Keratinocyte (primary cell): ENCODE results near the gene TFDP1. TPM values are rescaled to one million over a fixed set of nuclear protein-coding genes. Genes with fewer than 3 reads are reported as not detected.
A peak's percentile ranks its signal among the peaks of the same experiment; 100 is the strongest.

Source experiments
- DNase-seq: peaks from one replicate; pipeline ENCODE4 v3.0.0-alpha.2; 2011; ENCODE audit warnings: low read depth, missing footprints, low spot score
- FAIRE-seq: peaks from 2 replicates; lab custom pipeline; 2011; peaks lifted over from hg19 to GRCh38; lab: Jason Lieb, UNC
- H2AFZ ChIP-seq: 2 replicates; pipeline ENCODE4 v1.6.0; 2012; ENCODE audit warnings: low read length, control low read depth, inconsistent platforms; ENCODE audit not compliant: control insufficient read depth
- H3K27ac ChIP-seq: 2 replicates; pipeline ENCODE4 v1.5.1; 2011; ENCODE audit warnings: low read length; ENCODE audit not compliant: control insufficient read depth, insufficient read depth
- H3K27me3 ChIP-seq: 3 replicates; pipeline ENCODE4 v1.6.0; 2011; ENCODE audit warnings: low read length; ENCODE audit not compliant: control insufficient read depth, insufficient read depth; ENCODE audit errors: extremely low read depth
- H3K36me3 ChIP-seq, 2 experiments: 2 replicates in 1 of 2; 3 replicates in 1 of 2; pipeline ENCODE4 v1.5.1; 2011; ENCODE audit warnings: low read length in 2 of 2, mild to moderate bottlenecking in 1 of 2; ENCODE audit not compliant: control insufficient read depth in 2 of 2, insufficient read depth in 2 of 2; ENCODE audit errors: extremely low read depth in 1 of 2
- H3K4me1 ChIP-seq: 3 replicates; pipeline ENCODE4 v1.5.1; 2011; ENCODE audit warnings: low read length; ENCODE audit not compliant: control insufficient read depth, insufficient read depth; ENCODE audit errors: extremely low read depth
- H3K4me2 ChIP-seq: 3 replicates; pipeline ENCODE4 v1.6.0; 2011; ENCODE audit warnings: low read depth, low read length; ENCODE audit not compliant: control insufficient read depth, insufficient read depth; ENCODE audit errors: extremely low read depth
- H3K4me3 ChIP-seq, 3 experiments: fragments of 200-600 bp in 1 of 3; sonication (generic) in 1 of 3; 2 replicates in 2 of 3; 3 replicates in 1 of 3; pipeline ENCODE4 v1.5.1; 2011 to 2016; ENCODE audit warnings: low read length in 3 of 3, mild to moderate bottlenecking in 3 of 3, control low read depth in 2 of 3, inconsistent platforms in 1 of 3, low read depth in 1 of 3, mixed read lengths in 1 of 3, mixed run types in 1 of 3, moderate library complexity in 1 of 3; ENCODE audit not compliant: control insufficient read depth in 2 of 3, insufficient read depth in 2 of 3; ENCODE audit errors: extremely low read depth in 1 of 3
- H3K79me2 ChIP-seq: 2 replicates; pipeline ENCODE4 v1.6.0; 2012; ENCODE audit warnings: low read length; ENCODE audit not compliant: control insufficient read depth, insufficient read depth
- H3K9ac ChIP-seq: 3 replicates; pipeline ENCODE4 v1.6.0; 2011; ENCODE audit warnings: low read length; ENCODE audit not compliant: control insufficient read depth, insufficient read depth; ENCODE audit errors: extremely low read depth
- H3K9me1 ChIP-seq: 3 replicates; pipeline ENCODE4 v1.6.0; 2011; ENCODE audit warnings: low read length; ENCODE audit not compliant: control insufficient read depth, insufficient read depth; ENCODE audit errors: extremely low read depth
- H3K9me3 ChIP-seq: 2 replicates; pipeline ENCODE4 v1.5.1; 2012; ENCODE audit warnings: low read depth, low read length; ENCODE audit not compliant: control insufficient read depth
- H4K20me1 ChIP-seq: 3 replicates; pipeline ENCODE4 v1.6.0; 2011; ENCODE audit warnings: low read length; ENCODE audit not compliant: control insufficient read depth, insufficient read depth; ENCODE audit errors: extremely low read depth
- EZH2 ChIP-seq: IDR thresholded peaks from one replicate; pipeline ENCODE4 v1.6.1; 2012; ENCODE audit warnings: inconsistent platforms, mild to moderate bottlenecking, low read length, moderate library complexity
- dilution Hi-C: fragments of 300-500 bp; cut with MboI; formaldehyde crosslinking; loops from one replicate; pipeline ENCODE4 v1.7.0; 2020; ENCODE audit warnings: low sequenced_read_pairs; ENCODE audit not compliant: extremely low pct_ligation_motif_present
- polyA plus RNA-seq, 5 experiments: library from polyadenylated mRNA; depleted of rRNA in 3 of 5; stranded (reverse) in 3 of 5; stranded (forward) in 1 of 5; unstranded in 1 of 5; fragments of >200 nt; gene quantifications; 1 replicate in 1 of 5; 2 replicates in 3 of 5; 3 replicates in 1 of 5; pipeline versions ENCODE4 v1.2.1 to v1.2.3, GENCODE V29; 2011 to 2012; ENCODE audit warnings: missing spikeins in 2 of 5, low read depth in 1 of 5, low replicate concordance in 1 of 5
- TF ChIP-seq, protein P1 (sequence below), 3 experiments: IDR thresholded peaks in 1 of 3; conservative IDR thresholded peaks in 1 of 3; optimal IDR thresholded peaks in 1 of 3; 2 replicates in 2 of 3; 3 replicates in 1 of 3; pipeline versions ENCODE3 to v1.5.1; 2011; ENCODE audit warnings: low read length in 3 of 3, mild to moderate bottlenecking in 3 of 3, moderate library complexity in 2 of 3, control low read depth in 1 of 3, inconsistent platforms in 1 of 3; ENCODE audit not compliant: insufficient read depth in 2 of 3; ENCODE audit errors: extremely low read depth in 1 of 3

The TFDP1 gene
- polyA plus RNA-seq, 1 donor (not counting 4 experiments of a cell fraction or from before 2014, with no cell fraction given), result 105 TPM

DNA sequence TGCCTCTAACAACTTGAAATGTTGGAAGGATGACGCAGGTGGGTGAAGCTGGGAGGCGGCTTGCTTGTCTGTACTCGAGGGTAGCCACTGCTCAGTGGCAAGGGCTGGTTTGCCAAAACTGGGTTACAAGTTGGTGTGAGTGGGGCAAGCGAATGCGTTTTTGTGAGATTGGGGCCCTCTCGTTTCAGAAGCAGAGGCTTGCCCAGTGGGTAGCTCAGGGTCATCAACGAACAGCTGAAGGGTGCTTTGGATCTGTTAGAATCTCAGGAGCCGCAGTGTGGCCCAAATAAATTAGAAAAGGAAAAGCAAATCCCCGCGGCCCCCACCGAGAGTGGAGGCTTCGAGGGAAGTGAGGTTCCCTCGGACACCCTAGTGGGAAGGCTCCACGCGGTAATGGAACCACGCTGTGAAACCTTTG is 66.2 kb downstream of the TFDP1 start:
- no peak overlapping the region for H3K4me3 ChIP-seq
- H3K27ac ChIP-seq, result no peak overlapping the region
- H3K9me3 ChIP-seq, result peaks cover 2% of the 10 kb centered on the region
- no peaks in the 10 kb centered on the region for H3K36me3 ChIP-seq
- H3K9ac ChIP-seq, result no peak overlapping the region
- H3K27me3 ChIP-seq, result peaks cover 5% of the 10 kb centered on the region
- no peaks in the 10 kb centered on the region for H3K79me2 ChIP-seq
- dilution Hi-C loops, result no loop called here
- no peaks in the 10 kb centered on the region for H4K20me1 ChIP-seq
- DNase-seq (no peak), FAIRE-seq (no peak)
- TF ChIP-seq EZH2, result no peak
- TF ChIP-seq, protein P1, sequence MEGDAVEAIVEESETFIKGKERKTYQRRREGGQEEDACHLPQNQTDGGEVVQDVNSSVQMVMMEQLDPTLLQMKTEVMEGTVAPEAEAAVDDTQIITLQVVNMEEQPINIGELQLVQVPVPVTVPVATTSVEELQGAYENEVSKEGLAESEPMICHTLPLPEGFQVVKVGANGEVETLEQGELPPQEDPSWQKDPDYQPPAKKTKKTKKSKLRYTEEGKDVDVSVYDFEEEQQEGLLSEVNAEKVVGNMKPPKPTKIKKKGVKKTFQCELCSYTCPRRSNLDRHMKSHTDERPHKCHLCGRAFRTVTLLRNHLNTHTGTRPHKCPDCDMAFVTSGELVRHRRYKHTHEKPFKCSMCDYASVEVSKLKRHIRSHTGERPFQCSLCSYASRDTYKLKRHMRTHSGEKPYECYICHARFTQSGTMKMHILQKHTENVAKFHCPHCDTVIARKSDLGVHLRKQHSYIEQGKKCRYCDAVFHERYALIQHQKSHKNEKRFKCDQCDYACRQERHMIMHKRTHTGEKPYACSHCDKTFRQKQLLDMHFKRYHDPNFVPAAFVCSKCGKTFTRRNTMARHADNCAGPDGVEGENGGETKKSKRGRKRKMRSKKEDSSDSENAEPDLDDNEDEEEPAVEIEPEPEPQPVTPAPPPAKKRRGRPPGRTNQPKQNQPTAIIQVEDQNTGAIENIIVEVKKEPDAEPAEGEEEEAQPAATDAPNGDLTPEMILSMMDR (optimal IDR thresholded peaks at IDR 0.05 in 1 of 3, IDR thresholded peaks at IDR 0.05 in 1 of 3, conservative IDR thresholded peaks at IDR 0.05 in 1 of 3; ENCODE audit: extremely low read depth in 1 of 3, insufficient read depth in 2 of 3, low read length in 3 of 3), result no peak
- peak overlapping the region; percentile 59 for H3K4me2 ChIP-seq
- H2AFZ ChIP-seq, result no peak overlapping the region
- peaks cover 2% of the 10 kb centered on the region for H3K4me1 ChIP-seq
- no peaks in the 10 kb centered on the region for H3K9me1 ChIP-seq

DNA sequence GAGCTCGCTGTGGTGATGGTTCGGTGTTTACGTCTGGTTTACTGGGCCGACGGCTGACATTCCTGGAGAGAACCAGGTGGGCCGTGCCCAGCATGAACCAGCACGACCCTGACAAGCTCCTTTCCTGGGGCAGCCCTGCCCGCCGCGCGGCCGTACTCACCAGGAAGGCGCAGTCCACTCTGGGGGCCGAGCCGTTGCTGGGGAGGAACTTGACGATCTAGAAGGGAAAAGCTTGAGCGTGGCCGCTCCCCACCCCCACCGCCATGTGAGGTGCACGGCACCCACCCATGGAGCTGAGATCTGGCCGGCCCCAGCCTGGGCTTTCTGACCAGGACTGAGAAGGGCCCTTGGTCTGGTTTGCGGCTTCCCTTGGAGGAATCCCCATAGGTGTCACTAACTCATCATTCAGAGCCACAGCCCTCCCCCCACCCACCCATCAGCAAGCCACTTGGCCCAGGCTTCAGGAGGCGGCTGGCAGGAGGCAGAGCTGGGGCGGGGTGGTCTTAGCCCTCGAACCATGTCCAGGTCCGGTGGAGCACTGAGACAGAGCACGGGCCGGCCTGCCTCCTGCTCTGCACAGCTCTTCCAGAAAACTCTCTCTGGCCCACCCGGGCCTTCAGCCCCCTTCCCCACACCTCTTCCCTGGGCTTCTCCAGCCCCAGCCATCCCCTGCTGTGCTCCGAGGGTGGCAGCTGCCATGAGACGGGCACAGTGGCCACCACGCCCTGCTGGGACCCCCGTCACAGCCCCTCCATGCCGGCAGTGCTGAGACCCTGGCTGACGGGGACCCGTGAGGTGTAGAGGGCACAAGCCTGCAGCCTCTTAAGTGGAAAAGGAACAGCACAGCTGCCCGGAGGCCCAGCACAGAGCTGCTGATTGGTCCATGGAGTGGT is 67.2 kb downstream of the TFDP1 start:
- no peak for FAIRE-seq
- Histone ChIP-seq H3K9ac (no peak overlapping the region), H3K36me3 (no peaks in the 10 kb centered on the region), H3K4me2 (no peak overlapping the region), H3K27ac (no peak overlapping the region), H3K4me3 (no peak overlapping the region), H3K4me1 (peaks cover 2% of the 10 kb centered on the region), H3K27me3 (peaks cover 13% of the 10 kb centered on the region), H2AFZ (no peak overlapping the region), H4K20me1 (no peaks in the 10 kb centered on the region), H3K79me2 (no peaks in the 10 kb centered on the region), H3K9me1 (no peaks in the 10 kb centered on the region), H3K9me3 (peaks cover 2% of the 10 kb centered on the region)
- no peak for DNase-seq
- TF ChIP-seq EZH2, result no peak
- TF ChIP-seq, protein P1 (optimal IDR thresholded peaks at IDR 0.05 in 1 of 3, IDR thresholded peaks at IDR 0.05 in 1 of 3, conservative IDR thresholded peaks at IDR 0.05 in 1 of 3; ENCODE audit: extremely low read depth in 1 of 3, insufficient read depth in 2 of 3, low read length in 3 of 3), result no peak
- dilution Hi-C loops, result no loop called here
